Measurements from ENCODE around the gene COG8.
A peak's percentile ranks its signal among the peaks of the same experiment; 100 is the strongest.

COG8 gene

DNA sequence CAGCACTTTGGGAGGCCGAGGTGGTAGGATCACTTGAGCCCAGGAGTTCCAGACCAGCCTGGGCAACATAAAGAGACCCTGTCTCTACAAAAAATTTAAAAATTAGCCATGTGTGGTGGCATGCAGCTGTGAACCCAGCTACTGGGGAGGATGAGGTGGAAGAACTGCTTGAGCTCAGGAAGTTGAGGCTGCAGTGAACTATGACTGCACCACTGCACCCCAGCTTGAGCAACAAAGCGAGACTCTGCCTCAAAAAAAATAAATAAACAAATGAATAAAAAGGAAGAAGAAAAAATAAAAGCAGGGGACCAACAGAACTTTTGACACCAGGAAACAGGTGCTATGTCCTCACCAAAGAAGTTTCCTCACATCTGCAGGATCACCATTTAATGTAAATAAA lies 32.2 kb upstream of the COG8 start:
- H4K20me1 ChIP-seq (ENCODE audit: control insufficient read depth, insufficient read depth, low read depth, low read length) = no peaks in the 10 kb centered on the region
- H3K9me3 ChIP-seq (ENCODE audit: control insufficient read depth, insufficient read depth, low read length) = no peaks in the 10 kb centered on the region
- peak overlapping the region; percentile 96 for H3K27ac ChIP-seq (ENCODE audit: low read depth, low read length)
- peaks cover 70% of the 10 kb centered on the region for H3K4me1 ChIP-seq (ENCODE audit: control insufficient read depth, low read length)
- H3K36me3 ChIP-seq (ENCODE audit: control insufficient read depth, low read length) = peaks cover 84% of the 10 kb centered on the region
- TF ChIP-seq, protein P1, sequence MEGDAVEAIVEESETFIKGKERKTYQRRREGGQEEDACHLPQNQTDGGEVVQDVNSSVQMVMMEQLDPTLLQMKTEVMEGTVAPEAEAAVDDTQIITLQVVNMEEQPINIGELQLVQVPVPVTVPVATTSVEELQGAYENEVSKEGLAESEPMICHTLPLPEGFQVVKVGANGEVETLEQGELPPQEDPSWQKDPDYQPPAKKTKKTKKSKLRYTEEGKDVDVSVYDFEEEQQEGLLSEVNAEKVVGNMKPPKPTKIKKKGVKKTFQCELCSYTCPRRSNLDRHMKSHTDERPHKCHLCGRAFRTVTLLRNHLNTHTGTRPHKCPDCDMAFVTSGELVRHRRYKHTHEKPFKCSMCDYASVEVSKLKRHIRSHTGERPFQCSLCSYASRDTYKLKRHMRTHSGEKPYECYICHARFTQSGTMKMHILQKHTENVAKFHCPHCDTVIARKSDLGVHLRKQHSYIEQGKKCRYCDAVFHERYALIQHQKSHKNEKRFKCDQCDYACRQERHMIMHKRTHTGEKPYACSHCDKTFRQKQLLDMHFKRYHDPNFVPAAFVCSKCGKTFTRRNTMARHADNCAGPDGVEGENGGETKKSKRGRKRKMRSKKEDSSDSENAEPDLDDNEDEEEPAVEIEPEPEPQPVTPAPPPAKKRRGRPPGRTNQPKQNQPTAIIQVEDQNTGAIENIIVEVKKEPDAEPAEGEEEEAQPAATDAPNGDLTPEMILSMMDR (IDR thresholded peaks at IDR 0.05; ENCODE audit: low read depth, low read length, poor library complexity, severe bottlenecking) = no peak
- TF ChIP-seq EZH2phosphoT487 (IDR thresholded peaks at IDR 0.05; ENCODE audit: borderline replicate concordance, low read length) = no peak
- H3K4me2 ChIP-seq (ENCODE audit: low read length) = peak overlapping the region; percentile 66
- H3K27me3 ChIP-seq (ENCODE audit: control insufficient read depth, low read length) = no peaks in the 10 kb centered on the region
- H3K4me3 ChIP-seq (ENCODE audit: low read length) = peak overlapping the region; percentile 54
- H3K9me2 ChIP-seq (replicated peaks; ENCODE audit: control insufficient read depth, low read length) = no peaks in the 10 kb centered on the region
- H3K79me2 ChIP-seq (ENCODE audit: control insufficient read depth, low read length) = peaks cover 68% of the 10 kb centered on the region
- H3F3A ChIP-seq (ENCODE audit: control insufficient read depth, insufficient read depth) = peaks cover 37% of the 10 kb centered on the region

DNA sequence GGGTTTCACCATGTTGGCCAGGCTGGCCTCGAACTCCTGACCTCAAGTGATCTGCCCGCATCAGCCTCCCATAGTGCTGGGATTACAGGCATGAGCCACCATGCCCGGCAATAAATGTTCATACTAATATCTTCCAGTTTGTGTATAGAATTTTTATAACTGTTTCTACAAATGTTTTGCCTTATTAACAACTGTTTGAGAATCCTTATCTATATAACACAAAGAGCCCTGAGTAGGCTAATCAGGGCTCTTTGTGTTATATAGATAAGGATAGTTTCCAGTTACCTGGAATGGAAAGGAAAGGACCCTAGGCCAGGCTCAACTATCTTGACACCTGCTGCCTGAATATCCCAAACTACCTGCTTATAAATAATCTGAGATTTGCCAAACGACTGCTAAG lies 29.5 kb upstream of the COG8 start:
- Histone ChIP-seq H3K4me3 (ENCODE audit: low read length) (no peak overlapping the region), H3K4me2 (ENCODE audit: low read length) (no peak overlapping the region), H3K27me3 (ENCODE audit: control insufficient read depth, low read length) (no peaks in the 10 kb centered on the region), H4K20me1 (ENCODE audit: control insufficient read depth, insufficient read depth, low read depth, low read length) (no peaks in the 10 kb centered on the region), H3K79me2 (ENCODE audit: control insufficient read depth, low read length) (peaks cover 60% of the 10 kb centered on the region), H3K27ac (ENCODE audit: low read depth, low read length) (no peak overlapping the region), H3K4me1 (ENCODE audit: control insufficient read depth, low read length) (peaks cover 57% of the 10 kb centered on the region), H3F3A (ENCODE audit: control insufficient read depth, insufficient read depth) (peaks cover 24% of the 10 kb centered on the region), H3K9me2 (replicated peaks; ENCODE audit: control insufficient read depth, low read length) (no peaks in the 10 kb centered on the region), H3K36me3 (ENCODE audit: control insufficient read depth, low read length) (peaks cover 91% of the 10 kb centered on the region), H3K9me3 (ENCODE audit: control insufficient read depth, insufficient read depth, low read length) (no peaks in the 10 kb centered on the region)
- TF ChIP-seq EZH2phosphoT487 (IDR thresholded peaks at IDR 0.05; ENCODE audit: borderline replicate concordance, low read length) = no peak
- TF ChIP-seq, protein P1 (IDR thresholded peaks at IDR 0.05; ENCODE audit: low read depth, low read length, poor library complexity, severe bottlenecking) = no peak

DNA sequence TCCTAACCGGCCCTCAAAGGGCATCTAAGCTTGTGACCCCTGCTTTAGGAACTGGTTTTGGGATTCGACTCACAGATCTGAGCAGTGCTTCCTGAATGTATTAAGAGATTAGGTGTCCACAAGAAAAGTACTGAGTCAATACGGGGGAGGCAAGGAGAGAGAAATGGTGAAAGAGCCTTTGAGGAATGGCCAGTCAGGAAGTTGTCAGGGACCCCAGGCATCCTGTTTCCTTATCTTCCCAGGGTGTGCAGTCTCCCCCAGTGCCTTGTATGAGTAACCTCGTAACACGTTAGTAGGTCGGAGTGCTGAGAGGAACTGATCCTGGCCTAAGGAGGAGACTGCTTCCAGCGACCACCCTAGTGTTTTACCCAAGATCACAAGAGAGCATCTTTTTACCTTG lies 28.6 kb upstream of the COG8 start:
- Histone ChIP-seq H3K9me3 (ENCODE audit: control insufficient read depth, insufficient read depth, low read length) (no peaks in the 10 kb centered on the region), H3K4me3 (ENCODE audit: low read length) (no peak overlapping the region), H3F3A (ENCODE audit: control insufficient read depth, insufficient read depth) (peaks cover 22% of the 10 kb centered on the region), H4K20me1 (ENCODE audit: control insufficient read depth, insufficient read depth, low read depth, low read length) (no peaks in the 10 kb centered on the region), H3K27ac (ENCODE audit: low read depth, low read length) (no peak overlapping the region), H3K4me1 (ENCODE audit: control insufficient read depth, low read length) (peaks cover 57% of the 10 kb centered on the region), H3K4me2 (ENCODE audit: low read length) (no peak overlapping the region), H3K79me2 (ENCODE audit: control insufficient read depth, low read length) (peaks cover 51% of the 10 kb centered on the region), H3K36me3 (ENCODE audit: control insufficient read depth, low read length) (peaks cover 93% of the 10 kb centered on the region), H3K9me2 (replicated peaks; ENCODE audit: control insufficient read depth, low read length) (no peaks in the 10 kb centered on the region), H3K27me3 (ENCODE audit: control insufficient read depth, low read length) (no peaks in the 10 kb centered on the region)
- TF ChIP-seq, protein P1 (IDR thresholded peaks at IDR 0.05; ENCODE audit: low read depth, low read length, poor library complexity, severe bottlenecking) = no peak
- TF ChIP-seq EZH2phosphoT487 (IDR thresholded peaks at IDR 0.05; ENCODE audit: borderline replicate concordance, low read length) = no peak

All from DOHH2 (cell line).